Measurements from ENCODE around the gene XRCC4.

XRCC4 gene

GRCh38 chr5:83173826-83174225 is 96.5 kb downstream of the XRCC4 start:
- no peak for DNase-seq (ENCODE audit: low read depth)
- H3K4me3 ChIP-seq (ENCODE audit: control insufficient read depth, low read depth, low read length), result no peak overlapping the region
- no peak for TF ChIP-seq CTCF (IDR thresholded peaks at IDR 0.05; ENCODE audit: control insufficient read depth, insufficient read depth, low read depth, low read length, missing control alignments)

GRCh38 chr5:83177803-83178202 is 100.5 kb downstream of the XRCC4 start:
- TF ChIP-seq CTCF (IDR thresholded peaks at IDR 0.05; ENCODE audit: control insufficient read depth, insufficient read depth, low read depth, low read length, missing control alignments), result no peak
- no peak overlapping the region for H3K4me3 ChIP-seq (ENCODE audit: control insufficient read depth, low read depth, low read length)
- DNase-seq (ENCODE audit: low read depth), result no peak

- no peak overlapping the region for H3K4me3 ChIP-seq (ENCODE audit: control insufficient read depth, low read depth, low read length)
- no peak for TF ChIP-seq CTCF (IDR thresholded peaks at IDR 0.05; ENCODE audit: control insufficient read depth, insufficient read depth, low read depth, low read length, missing control alignments)
- DNase-seq (ENCODE audit: low read depth), result no peak
Observed at GRCh38 chr5:83179966-83180365, 102.6 kb downstream of the XRCC4 start.

GRCh38 chr5:83184534-83184933 is 107.2 kb downstream of the XRCC4 start:
- no peak for DNase-seq (ENCODE audit: low read depth)
- no peak for TF ChIP-seq CTCF (IDR thresholded peaks at IDR 0.05; ENCODE audit: control insufficient read depth, insufficient read depth, low read depth, low read length, missing control alignments)

GRCh38 chr5:83192947-83193346 is 115.6 kb downstream of the XRCC4 start:
- no peak for DNase-seq (ENCODE audit: low read depth)
- no peak overlapping the region for H3K4me3 ChIP-seq (ENCODE audit: control insufficient read depth, low read depth, low read length)
- no peak for TF ChIP-seq CTCF (IDR thresholded peaks at IDR 0.05; ENCODE audit: control insufficient read depth, insufficient read depth, low read depth, low read length, missing control alignments)

More at GRCh38 chr5:83184534-83184933, 107.2 kb downstream of the XRCC4 start:
- no peak overlapping the region for H3K4me3 ChIP-seq (ENCODE audit: control insufficient read depth, low read depth, low read length)

- TF ChIP-seq CTCF (IDR thresholded peaks at IDR 0.05; ENCODE audit: control insufficient read depth, insufficient read depth, low read depth, low read length, missing control alignments), result no peak
- DNase-seq (ENCODE audit: low read depth), result no peak
- no peak overlapping the region for H3K4me3 ChIP-seq (ENCODE audit: control insufficient read depth, low read depth, low read length)
Observed at GRCh38 chr5:83197326-83197967, 120.1 kb downstream of the XRCC4 start.

Measured in AG09309 (cell line).